Neural cell (in vitro differentiated cells): ENCODE results near the gene PPP2R2B. TPM values are rescaled to one million over a fixed set of nuclear protein-coding genes. Genes with fewer than 3 reads are reported as not detected.

Experiments
- H2AFZ ChIP-seq: fragments of 200-600, 300-800 bp; sonication (generic), shearing (Covaris generic); 2 replicates; pipeline ENCODE4 v1.6.0; 2014; ENCODE audit warnings: low read depth, mild to moderate bottlenecking, antibody characterized with exemption, low read length, moderate library complexity
- H3F3A ChIP-seq: fragments of 200-600 bp; shearing (Covaris generic); 2 replicates; pipeline ENCODE4 v1.6.1; 2016; ENCODE audit warnings: mild to moderate bottlenecking, moderate library complexity, mixed read lengths, antibody characterized with exemption, low read length; ENCODE audit not compliant: insufficient read depth, poor library complexity, severe bottlenecking
- H3K27ac ChIP-seq: fragments of 200-600, 300-800 bp; sonication (generic), shearing (Covaris generic); 2 replicates; pipeline ENCODE4 v1.5.1; 2014; ENCODE audit warnings: mild to moderate bottlenecking, low read length, moderate library complexity
- H3K27me3 ChIP-seq: fragments of 300-800, 200-600 bp; sonication (generic), shearing (Covaris generic); 2 replicates; pipeline ENCODE4 v1.6.0; 2014; ENCODE audit warnings: mild to moderate bottlenecking, low read depth, low read length, moderate library complexity; ENCODE audit not compliant: insufficient read depth
- H3K36me3 ChIP-seq: fragments of 300-800, 200-600 bp; sonication (generic), shearing (Covaris generic); 2 replicates; pipeline ENCODE4 v1.5.1; 2014; ENCODE audit warnings: mild to moderate bottlenecking, antibody characterized with exemption, low read length, moderate library complexity; ENCODE audit not compliant: insufficient read depth
- H3K4me2 ChIP-seq: fragments of 300-800, 200-600 bp; sonication (generic), shearing (Covaris generic); 2 replicates; pipeline ENCODE4 v1.6.0; 2014; ENCODE audit warnings: mild to moderate bottlenecking, low read length
- H3K4me3 ChIP-seq: fragments of 300-800, 200-600 bp; sonication (generic), shearing (Covaris generic); 2 replicates; pipeline ENCODE4 v1.5.1; 2014; ENCODE audit warnings: mild to moderate bottlenecking, low read length, moderate library complexity
- H3K79me2 ChIP-seq: fragments of 200-600 bp; shearing (Covaris generic); replicated peaks from 2 replicates; pipeline ENCODE4 v1.6.0; 2014; ENCODE audit warnings: mild to moderate bottlenecking, low read length, moderate library complexity; ENCODE audit not compliant: insufficient read depth
- H3K9ac ChIP-seq: fragments of 300-800, 200-600 bp; sonication (generic), shearing (Covaris generic); 2 replicates; pipeline ENCODE4 v1.6.1; 2016; ENCODE audit warnings: mild to moderate bottlenecking, low read length, mixed read lengths
- H3K9me2 ChIP-seq: fragments of 200-600 bp; shearing (Covaris generic); 2 replicates; pipeline ENCODE4 v1.6.1; 2016; ENCODE audit warnings: mild to moderate bottlenecking, low read length, mixed read lengths; ENCODE audit not compliant: insufficient read depth
- H3K9me3 ChIP-seq: fragments of 200-600, 300-800 bp; sonication (generic), shearing (Covaris generic); 2 replicates; pipeline ENCODE4 v1.6.1; 2016; ENCODE audit warnings: mild to moderate bottlenecking, mixed run types, low read length, moderate library complexity, mixed read lengths
- H4K20me1 ChIP-seq: fragments of 200-600 bp; shearing (Covaris generic); 2 replicates; pipeline ENCODE4 v1.6.1; 2016; ENCODE audit warnings: mild to moderate bottlenecking, mixed run types; ENCODE audit not compliant: insufficient read depth
- EP300 ChIP-seq: fragments of 450-650 bp; conservative IDR thresholded peaks from 2 replicates; pipeline ENCODE4 v1.6.1; 2014; ENCODE audit warnings: antibody characterized with exemption, mild to moderate bottlenecking, moderate library complexity; ENCODE audit not compliant: poor library complexity, severe bottlenecking
- EZH2 ChIP-seq: fragments of 200-600, 300-800 bp; shearing (Covaris generic), sonication (generic); IDR thresholded peaks from 2 replicates; pipeline ENCODE4 v1.6.1; 2014; ENCODE audit warnings: antibody characterized with exemption, low read length, borderline replicate concordance, mild to moderate bottlenecking; ENCODE audit not compliant: insufficient read depth, poor library complexity, severe bottlenecking
- MXI1 ChIP-seq: fragments of 450-650 bp; conservative IDR thresholded peaks from 2 replicates; pipeline ENCODE4 v1.6.1; 2014; ENCODE audit warnings: antibody characterized with exemption, mild to moderate bottlenecking; ENCODE audit not compliant: poor library complexity, severe bottlenecking
- POLR2AphosphoS5 ChIP-seq: IDR thresholded peaks from 2 replicates; pipeline ENCODE4 v1.6.1; 2012
- RAD21 ChIP-seq: fragments of 450-650 bp; conservative IDR thresholded peaks from 2 replicates; pipeline ENCODE4 v1.6.1; 2014; ENCODE audit warnings: antibody characterized with exemption, mild to moderate bottlenecking, moderate library complexity
- SMC3 ChIP-seq: fragments of 450-650 bp; conservative IDR thresholded peaks from 2 replicates; pipeline ENCODE4 v1.6.1; 2014; ENCODE audit warnings: antibody characterized with exemption, mild to moderate bottlenecking, moderate library complexity; ENCODE audit not compliant: poor library complexity
- TAF1 ChIP-seq: IDR thresholded peaks from 2 replicates; pipeline ENCODE4 v1.6.1; 2012; ENCODE audit warnings: low read depth
- polyA plus RNA-seq: library from polyadenylated mRNA; depleted of rRNA; stranded (reverse); fragments of >200 nt; gene quantifications from 2 replicates; pipeline ENCODE4 v1.2.3, GENCODE V29; 2014
- TF ChIP-seq, protein P1 (sequence below): IDR thresholded peaks from 2 replicates; pipeline ENCODE4 v1.6.1; 2012; ENCODE audit warnings: borderline replicate concordance
- TF ChIP-seq, protein P2 (sequence below): fragments of 450-650 bp; IDR thresholded peaks from 2 replicates; pipeline ENCODE4 v1.5.1; 2014; ENCODE audit warnings: antibody characterized with exemption, mild to moderate bottlenecking, moderate library complexity; ENCODE audit not compliant: poor library complexity, severe bottlenecking

The PPP2R2B gene
- polyA plus RNA-seq, 1 donor from 2014 or later: 250 TPM

DNA sequence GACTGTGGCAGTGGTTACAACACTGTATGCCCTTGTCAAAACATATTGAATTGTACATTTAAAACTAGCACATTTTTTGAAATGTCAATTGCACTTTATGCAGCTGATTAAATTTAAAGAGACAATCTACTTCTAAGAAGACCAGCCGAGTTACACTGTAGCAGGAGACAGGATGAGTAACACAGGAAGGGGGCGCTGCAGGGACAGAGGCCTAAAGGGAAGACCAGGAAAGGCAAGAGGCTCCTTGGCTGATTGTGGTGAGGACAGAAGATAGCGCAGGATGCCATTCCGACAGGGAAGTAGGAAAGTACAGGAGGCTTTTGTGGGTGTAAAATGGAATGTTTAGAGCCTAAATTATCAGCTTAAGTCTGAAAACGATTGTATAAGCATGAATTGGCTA, 28.2 kb upstream of the PPP2R2B start:
- Histone ChIP-seq H3F3A (no peaks in the 10 kb centered on the region), H3K27ac (no peak overlapping the region), H3K79me2 (no peaks in the 10 kb centered on the region), H3K4me3 (no peak overlapping the region), H3K9me3 (no peaks in the 10 kb centered on the region), H3K27me3 (no peaks in the 10 kb centered on the region), H3K36me3 (no peaks in the 10 kb centered on the region), H4K20me1 (no peaks in the 10 kb centered on the region), H3K4me2 (no peak overlapping the region), H3K9me2 (no peaks in the 10 kb centered on the region), H3K9ac (no peak overlapping the region), H2AFZ (no peak overlapping the region)
- TF ChIP-seq EZH2: no peak
- TF ChIP-seq RAD21: no peak
- no peak for TF ChIP-seq POLR2AphosphoS5
- TF ChIP-seq TAF1: no peak
- TF ChIP-seq, protein P1, sequence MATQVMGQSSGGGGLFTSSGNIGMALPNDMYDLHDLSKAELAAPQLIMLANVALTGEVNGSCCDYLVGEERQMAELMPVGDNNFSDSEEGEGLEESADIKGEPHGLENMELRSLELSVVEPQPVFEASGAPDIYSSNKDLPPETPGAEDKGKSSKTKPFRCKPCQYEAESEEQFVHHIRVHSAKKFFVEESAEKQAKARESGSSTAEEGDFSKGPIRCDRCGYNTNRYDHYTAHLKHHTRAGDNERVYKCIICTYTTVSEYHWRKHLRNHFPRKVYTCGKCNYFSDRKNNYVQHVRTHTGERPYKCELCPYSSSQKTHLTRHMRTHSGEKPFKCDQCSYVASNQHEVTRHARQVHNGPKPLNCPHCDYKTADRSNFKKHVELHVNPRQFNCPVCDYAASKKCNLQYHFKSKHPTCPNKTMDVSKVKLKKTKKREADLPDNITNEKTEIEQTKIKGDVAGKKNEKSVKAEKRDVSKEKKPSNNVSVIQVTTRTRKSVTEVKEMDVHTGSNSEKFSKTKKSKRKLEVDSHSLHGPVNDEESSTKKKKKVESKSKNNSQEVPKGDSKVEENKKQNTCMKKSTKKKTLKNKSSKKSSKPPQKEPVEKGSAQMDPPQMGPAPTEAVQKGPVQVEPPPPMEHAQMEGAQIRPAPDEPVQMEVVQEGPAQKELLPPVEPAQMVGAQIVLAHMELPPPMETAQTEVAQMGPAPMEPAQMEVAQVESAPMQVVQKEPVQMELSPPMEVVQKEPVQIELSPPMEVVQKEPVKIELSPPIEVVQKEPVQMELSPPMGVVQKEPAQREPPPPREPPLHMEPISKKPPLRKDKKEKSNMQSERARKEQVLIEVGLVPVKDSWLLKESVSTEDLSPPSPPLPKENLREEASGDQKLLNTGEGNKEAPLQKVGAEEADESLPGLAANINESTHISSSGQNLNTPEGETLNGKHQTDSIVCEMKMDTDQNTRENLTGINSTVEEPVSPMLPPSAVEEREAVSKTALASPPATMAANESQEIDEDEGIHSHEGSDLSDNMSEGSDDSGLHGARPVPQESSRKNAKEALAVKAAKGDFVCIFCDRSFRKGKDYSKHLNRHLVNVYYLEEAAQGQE: no peak
- TF ChIP-seq EP300: no peak

DNA sequence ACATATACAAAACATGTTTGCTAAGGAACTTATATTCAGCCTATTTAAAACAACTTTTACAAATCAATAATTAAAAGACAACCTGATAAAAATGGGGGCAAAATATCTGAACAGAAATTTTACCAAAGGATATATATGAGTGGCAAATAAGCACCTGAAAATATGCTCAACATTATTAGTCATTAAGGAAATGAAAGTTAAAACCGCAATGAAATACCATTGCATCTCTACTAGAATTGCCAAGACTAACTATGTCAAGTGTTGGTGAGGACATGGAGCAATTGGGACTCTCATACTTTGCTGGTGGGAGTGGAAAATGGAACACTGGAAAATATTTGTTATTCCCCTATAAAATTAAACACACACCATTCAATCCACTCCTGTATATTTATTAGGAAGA, 26.3 kb upstream of the PPP2R2B start:
- H2AFZ ChIP-seq: no peak overlapping the region
- no peaks in the 10 kb centered on the region for H3K9me2 ChIP-seq
- no peaks in the 10 kb centered on the region for H3K27me3 ChIP-seq
- H3F3A ChIP-seq: no peaks in the 10 kb centered on the region
- H3K4me3 ChIP-seq: no peak overlapping the region
- H3K4me2 ChIP-seq: no peak overlapping the region
- TF ChIP-seq TAF1: no peak
- no peak for TF ChIP-seq EP300
- no peak for TF ChIP-seq POLR2AphosphoS5
- TF ChIP-seq RAD21: no peak
- no peak for TF ChIP-seq SMC3
- TF ChIP-seq, protein P2, sequence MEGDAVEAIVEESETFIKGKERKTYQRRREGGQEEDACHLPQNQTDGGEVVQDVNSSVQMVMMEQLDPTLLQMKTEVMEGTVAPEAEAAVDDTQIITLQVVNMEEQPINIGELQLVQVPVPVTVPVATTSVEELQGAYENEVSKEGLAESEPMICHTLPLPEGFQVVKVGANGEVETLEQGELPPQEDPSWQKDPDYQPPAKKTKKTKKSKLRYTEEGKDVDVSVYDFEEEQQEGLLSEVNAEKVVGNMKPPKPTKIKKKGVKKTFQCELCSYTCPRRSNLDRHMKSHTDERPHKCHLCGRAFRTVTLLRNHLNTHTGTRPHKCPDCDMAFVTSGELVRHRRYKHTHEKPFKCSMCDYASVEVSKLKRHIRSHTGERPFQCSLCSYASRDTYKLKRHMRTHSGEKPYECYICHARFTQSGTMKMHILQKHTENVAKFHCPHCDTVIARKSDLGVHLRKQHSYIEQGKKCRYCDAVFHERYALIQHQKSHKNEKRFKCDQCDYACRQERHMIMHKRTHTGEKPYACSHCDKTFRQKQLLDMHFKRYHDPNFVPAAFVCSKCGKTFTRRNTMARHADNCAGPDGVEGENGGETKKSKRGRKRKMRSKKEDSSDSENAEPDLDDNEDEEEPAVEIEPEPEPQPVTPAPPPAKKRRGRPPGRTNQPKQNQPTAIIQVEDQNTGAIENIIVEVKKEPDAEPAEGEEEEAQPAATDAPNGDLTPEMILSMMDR: no peak
- no peak for TF ChIP-seq MXI1
- TF ChIP-seq, protein P1: no peak
- TF ChIP-seq EZH2: no peak
- no peaks in the 10 kb centered on the region for H3K36me3 ChIP-seq
- H3K9me3 ChIP-seq: no peaks in the 10 kb centered on the region
- H3K79me2 ChIP-seq: no peaks in the 10 kb centered on the region
- no peak overlapping the region for H3K27ac ChIP-seq
- H4K20me1 ChIP-seq: no peaks in the 10 kb centered on the region
- no peak overlapping the region for H3K9ac ChIP-seq
